Prostate gland (tissue), 2 donors: Measurements from ENCODE around the gene SEMA5A.

Experiments used
- CTCF ChIP-seq, 4 experiments: fragments of 200-600 bp in 2 of 4; fragments of 450-650 bp in 2 of 4; sonication (generic) in 2 of 4; IDR thresholded peaks; 1 replicate in 3 of 4; 2 replicates in 1 of 4; pipeline ENCODE4 v1.5.1; 2016 to 2019; ENCODE audit warnings: antibody characterized with exemption in 4 of 4, mild to moderate bottlenecking in 2 of 4, moderate library complexity in 2 of 4
- POLR2AphosphoS5 ChIP-seq: sonication (generic); formaldehyde crosslinking; IDR thresholded peaks from one replicate; pipeline ENCODE4 v1.6.1; 2017; ENCODE audit warnings: antibody characterized with exemption

- no peak for TF ChIP-seq CTCF (IDR thresholded peaks at IDR 0.05)
- TF ChIP-seq POLR2AphosphoS5: no peak
These were observed 494.1 kb downstream of the SEMA5A start for GRCh38 chr5:9051779-9052178.
